ENCODE results near the gene TEK.

The TEK gene

DNA sequence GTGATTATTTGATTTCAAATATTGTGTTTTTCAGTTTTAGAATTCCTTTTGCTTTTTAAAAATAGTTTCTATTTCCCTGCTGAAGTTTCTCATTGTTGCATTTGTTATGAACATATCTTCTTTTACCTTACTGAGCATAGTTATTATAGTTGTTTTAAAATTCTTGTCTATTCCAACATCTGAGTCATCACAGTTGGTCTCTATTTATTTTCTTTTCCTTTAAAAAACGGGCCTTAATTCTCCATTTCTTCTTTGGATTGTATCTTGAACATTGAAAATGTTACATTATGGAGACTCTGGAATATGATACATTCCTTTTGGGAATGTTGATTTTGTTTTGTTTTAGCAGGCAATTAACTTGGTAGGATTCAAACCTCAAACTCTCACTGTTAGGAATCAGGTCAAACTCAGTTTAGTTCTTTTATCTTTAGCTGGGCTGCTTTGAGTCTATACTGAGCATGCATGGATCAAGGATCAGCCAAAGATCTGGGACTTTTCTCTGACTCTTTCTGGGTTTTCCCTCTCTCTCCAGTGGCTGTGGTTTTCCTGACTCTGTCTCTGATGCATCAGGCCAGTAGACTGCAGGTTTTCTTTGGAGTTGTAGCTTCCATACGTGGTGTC lies 70.3 kb downstream of the TEK start:
- H3K27ac ChIP-seq (ENCODE audit: low read depth, low read length) = no peak overlapping the region
- no peaks in the 10 kb centered on the region for H3K27me3 ChIP-seq (ENCODE audit: control insufficient read depth, insufficient read depth, low read length)
- H3K36me3 ChIP-seq (ENCODE audit: control insufficient read depth, insufficient read depth, low read length) = no peaks in the 10 kb centered on the region
- H3K4me3 ChIP-seq (ENCODE audit: low read depth, low read length) = no peak overlapping the region
- no peaks in the 10 kb centered on the region for H3K4me1 ChIP-seq (ENCODE audit: control insufficient read depth, insufficient read depth, low read length)
- no peak overlapping the region for H3K9ac ChIP-seq (ENCODE audit: low read depth, low read length)
- H3K9me3 ChIP-seq (ENCODE audit: control insufficient read depth, insufficient read depth, low read length) = no peaks in the 10 kb centered on the region

- Histone ChIP-seq H3K4me3 (ENCODE audit: low read depth, low read length) (no peak overlapping the region), H3K9me3 (ENCODE audit: control insufficient read depth, insufficient read depth, low read length) (no peaks in the 10 kb centered on the region), H3K9ac (ENCODE audit: low read depth, low read length) (no peak overlapping the region), H3K4me1 (ENCODE audit: control insufficient read depth, insufficient read depth, low read length) (no peaks in the 10 kb centered on the region), H3K27ac (ENCODE audit: low read depth, low read length) (no peak overlapping the region), H3K36me3 (ENCODE audit: control insufficient read depth, insufficient read depth, low read length) (no peaks in the 10 kb centered on the region), H3K27me3 (ENCODE audit: control insufficient read depth, insufficient read depth, low read length) (no peaks in the 10 kb centered on the region)
These were observed 72.4 kb downstream of the TEK start for GRCh38 chr9:27181381-27181780.

DNA sequence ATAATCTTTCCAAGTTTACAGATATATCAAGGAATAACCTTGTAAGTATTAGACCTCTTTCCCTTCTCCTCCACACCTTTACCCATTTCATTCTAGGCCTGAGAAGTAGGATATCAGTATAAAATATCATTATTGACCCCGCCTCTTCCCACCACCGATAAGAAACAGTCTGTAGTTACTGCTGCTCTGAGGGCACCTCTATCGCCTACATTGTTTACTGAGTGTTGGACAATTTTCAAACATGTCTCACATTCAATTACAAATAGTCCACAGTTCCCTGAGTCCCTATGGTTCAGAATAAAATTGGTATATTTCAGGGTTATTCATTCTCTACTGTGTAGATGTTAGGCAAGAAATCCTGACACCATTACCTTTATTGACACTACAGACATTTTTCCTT lies 73.4 kb downstream of the TEK start:
- Histone ChIP-seq H3K27ac (ENCODE audit: low read depth, low read length) (no peak overlapping the region), H3K4me1 (ENCODE audit: control insufficient read depth, insufficient read depth, low read length) (no peaks in the 10 kb centered on the region), H3K4me3 (ENCODE audit: low read depth, low read length) (no peak overlapping the region), H3K27me3 (ENCODE audit: control insufficient read depth, insufficient read depth, low read length) (no peaks in the 10 kb centered on the region), H3K9ac (ENCODE audit: low read depth, low read length) (no peak overlapping the region), H3K36me3 (ENCODE audit: control insufficient read depth, insufficient read depth, low read length) (no peaks in the 10 kb centered on the region), H3K9me3 (ENCODE audit: control insufficient read depth, insufficient read depth, low read length) (no peaks in the 10 kb centered on the region)

DNA sequence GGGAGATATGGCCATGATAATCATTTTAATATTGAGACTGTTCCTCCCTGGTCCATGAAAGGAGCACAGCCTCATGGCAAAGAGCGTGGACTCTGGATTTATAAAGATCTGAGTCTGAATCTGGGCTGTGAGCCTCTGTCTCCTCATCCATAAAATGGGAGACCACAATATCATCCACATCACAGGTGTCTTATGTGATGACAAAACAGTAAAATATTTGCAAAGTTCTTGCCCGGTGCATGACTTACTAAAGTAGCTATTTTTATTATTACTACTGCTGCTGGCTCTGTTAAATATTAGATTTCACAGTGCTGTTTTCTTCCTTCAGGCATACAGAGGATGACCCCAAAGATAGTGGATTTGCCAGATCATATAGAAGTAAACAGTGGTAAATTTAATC lies 74.1 kb downstream of the TEK start:
- Histone ChIP-seq H3K27me3 (ENCODE audit: control insufficient read depth, insufficient read depth, low read length) (no peaks in the 10 kb centered on the region), H3K9me3 (ENCODE audit: control insufficient read depth, insufficient read depth, low read length) (no peaks in the 10 kb centered on the region), H3K27ac (ENCODE audit: low read depth, low read length) (no peak overlapping the region), H3K4me1 (ENCODE audit: control insufficient read depth, insufficient read depth, low read length) (no peaks in the 10 kb centered on the region), H3K9ac (ENCODE audit: low read depth, low read length) (no peak overlapping the region), H3K36me3 (ENCODE audit: control insufficient read depth, insufficient read depth, low read length) (no peaks in the 10 kb centered on the region), H3K4me3 (ENCODE audit: low read depth, low read length) (no peak overlapping the region)

GRCh38 chr9:27183701-27184100 lies 74.7 kb downstream of the TEK start:
- Histone ChIP-seq H3K4me3 (ENCODE audit: low read depth, low read length) (no peak overlapping the region), H3K27ac (ENCODE audit: low read depth, low read length) (no peak overlapping the region), H3K27me3 (ENCODE audit: control insufficient read depth, insufficient read depth, low read length) (no peaks in the 10 kb centered on the region), H3K9me3 (ENCODE audit: control insufficient read depth, insufficient read depth, low read length) (no peaks in the 10 kb centered on the region), H3K36me3 (ENCODE audit: control insufficient read depth, insufficient read depth, low read length) (no peaks in the 10 kb centered on the region), H3K4me1 (ENCODE audit: control insufficient read depth, insufficient read depth, low read length) (no peaks in the 10 kb centered on the region), H3K9ac (ENCODE audit: low read depth, low read length) (no peak overlapping the region)

- no peaks in the 10 kb centered on the region for H3K36me3 ChIP-seq (ENCODE audit: control insufficient read depth, insufficient read depth, low read length)
- H3K4me1 ChIP-seq (ENCODE audit: control insufficient read depth, insufficient read depth, low read length) = no peaks in the 10 kb centered on the region
- H3K27me3 ChIP-seq (ENCODE audit: control insufficient read depth, insufficient read depth, low read length) = no peaks in the 10 kb centered on the region
- no peak overlapping the region for H3K9ac ChIP-seq (ENCODE audit: low read depth, low read length)
- no peak overlapping the region for H3K4me3 ChIP-seq (ENCODE audit: low read depth, low read length)
- H3K9me3 ChIP-seq (ENCODE audit: control insufficient read depth, insufficient read depth, low read length) = no peaks in the 10 kb centered on the region
- H3K27ac ChIP-seq (ENCODE audit: low read depth, low read length) = no peak overlapping the region
These were observed 75.7 kb downstream of the TEK start for GRCh38 chr9:27184556-27185351.

- no peak overlapping the region for H3K4me3 ChIP-seq (ENCODE audit: low read depth, low read length)
- H3K27ac ChIP-seq (ENCODE audit: low read depth, low read length) = no peak overlapping the region
- no peaks in the 10 kb centered on the region for H3K36me3 ChIP-seq (ENCODE audit: control insufficient read depth, insufficient read depth, low read length)
- no peak overlapping the region for H3K9ac ChIP-seq (ENCODE audit: low read depth, low read length)
- no peaks in the 10 kb centered on the region for H3K27me3 ChIP-seq (ENCODE audit: control insufficient read depth, insufficient read depth, low read length)
- no peaks in the 10 kb centered on the region for H3K4me1 ChIP-seq (ENCODE audit: control insufficient read depth, insufficient read depth, low read length)
- no peaks in the 10 kb centered on the region for H3K9me3 ChIP-seq (ENCODE audit: control insufficient read depth, insufficient read depth, low read length)
These were observed 79.4 kb downstream of the TEK start for GRCh38 chr9:27188426-27188825.

GRCh38 chr9:27189426-27189825 lies 80.4 kb downstream of the TEK start:
- Histone ChIP-seq H3K9ac (ENCODE audit: low read depth, low read length) (no peak overlapping the region), H3K4me3 (ENCODE audit: low read depth, low read length) (no peak overlapping the region), H3K27me3 (ENCODE audit: control insufficient read depth, insufficient read depth, low read length) (no peaks in the 10 kb centered on the region), H3K4me1 (ENCODE audit: control insufficient read depth, insufficient read depth, low read length) (no peaks in the 10 kb centered on the region), H3K27ac (ENCODE audit: low read depth, low read length) (no peak overlapping the region), H3K36me3 (ENCODE audit: control insufficient read depth, insufficient read depth, low read length) (no peaks in the 10 kb centered on the region), H3K9me3 (ENCODE audit: control insufficient read depth, insufficient read depth, low read length) (no peaks in the 10 kb centered on the region)

DNA sequence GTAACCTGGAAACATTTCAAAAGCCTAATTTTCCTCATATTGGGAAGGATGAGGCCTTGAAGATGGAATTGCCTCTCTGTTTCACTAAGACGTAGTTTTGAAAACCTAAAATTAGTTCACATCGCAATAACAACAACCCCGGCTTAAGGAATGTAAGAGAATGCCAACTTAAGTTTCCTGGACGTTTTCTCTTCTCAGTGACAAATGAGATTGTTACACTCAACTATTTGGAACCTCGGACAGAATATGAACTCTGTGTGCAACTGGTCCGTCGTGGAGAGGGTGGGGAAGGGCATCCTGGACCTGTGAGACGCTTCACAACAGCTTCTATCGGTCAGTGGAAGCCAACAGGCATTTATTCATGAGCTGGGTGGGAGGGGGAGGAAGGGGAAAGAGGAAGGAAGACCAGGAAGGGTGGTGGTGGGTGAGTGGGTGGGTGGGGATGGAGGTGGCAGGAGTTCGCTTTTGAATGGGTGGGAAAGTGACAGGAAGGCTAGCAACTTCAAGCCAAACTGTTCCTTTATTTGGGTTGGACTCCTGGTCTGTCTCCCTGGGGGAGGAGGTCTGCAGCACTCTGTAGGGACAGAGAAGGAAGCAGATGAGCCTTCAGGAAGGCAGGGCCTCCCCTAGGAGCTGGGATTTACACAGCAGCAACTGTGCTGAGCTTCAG lies 83.4 kb downstream of the TEK start:
- no peaks in the 10 kb centered on the region for H3K4me1 ChIP-seq (ENCODE audit: control insufficient read depth, insufficient read depth, low read length)
- no peak overlapping the region for H3K4me3 ChIP-seq (ENCODE audit: low read depth, low read length)
- no peak overlapping the region for H3K9ac ChIP-seq (ENCODE audit: low read depth, low read length)
- no peaks in the 10 kb centered on the region for H3K27me3 ChIP-seq (ENCODE audit: control insufficient read depth, insufficient read depth, low read length)
- H3K36me3 ChIP-seq (ENCODE audit: control insufficient read depth, insufficient read depth, low read length) = no peaks in the 10 kb centered on the region
- H3K27ac ChIP-seq (ENCODE audit: low read depth, low read length) = no peak overlapping the region
- H3K9me3 ChIP-seq (ENCODE audit: control insufficient read depth, insufficient read depth, low read length) = no peaks in the 10 kb centered on the region

GRCh38 chr9:27193886-27194285 lies 84.9 kb downstream of the TEK start:
- Histone ChIP-seq H3K36me3 (ENCODE audit: control insufficient read depth, insufficient read depth, low read length) (no peaks in the 10 kb centered on the region), H3K27me3 (ENCODE audit: control insufficient read depth, insufficient read depth, low read length) (no peaks in the 10 kb centered on the region), H3K27ac (ENCODE audit: low read depth, low read length) (no peak overlapping the region), H3K9me3 (ENCODE audit: control insufficient read depth, insufficient read depth, low read length) (no peaks in the 10 kb centered on the region), H3K9ac (ENCODE audit: low read depth, low read length) (no peak overlapping the region), H3K4me3 (ENCODE audit: low read depth, low read length) (no peak overlapping the region), H3K4me1 (ENCODE audit: control insufficient read depth, insufficient read depth, low read length) (no peaks in the 10 kb centered on the region)

DNA sequence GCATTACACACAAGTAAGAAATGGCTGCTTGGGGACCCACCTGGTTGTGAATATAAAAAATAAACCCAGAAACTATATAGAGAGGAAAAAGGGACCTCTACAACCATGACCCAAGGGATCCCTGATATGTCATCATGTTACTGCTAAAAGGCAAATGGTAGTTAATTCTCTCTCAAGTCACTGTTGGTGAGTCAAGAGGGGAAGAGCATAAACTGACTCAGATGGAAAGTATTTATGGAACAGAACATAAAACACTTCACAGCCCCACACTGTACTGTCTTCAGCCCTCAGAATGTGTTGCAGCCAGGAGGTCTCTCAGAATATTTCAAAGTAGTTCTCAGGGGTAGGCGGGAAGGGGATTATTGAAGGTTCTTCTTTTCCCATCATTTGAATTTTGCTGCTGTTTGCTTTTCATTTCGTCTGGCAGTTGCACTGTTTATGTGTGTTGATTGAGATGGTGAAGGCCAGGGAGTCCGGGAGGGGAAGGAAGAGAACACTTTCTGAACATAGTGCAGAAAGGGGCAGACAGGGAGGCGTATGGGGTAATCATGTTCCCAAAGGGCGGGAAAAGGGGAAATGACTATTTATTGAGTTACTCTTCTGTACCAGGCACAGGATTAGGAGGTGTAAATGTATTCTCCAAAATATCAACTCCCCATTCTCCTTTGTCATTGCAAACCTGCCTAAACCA lies 85.5 kb downstream of the TEK start:
- H3K36me3 ChIP-seq (ENCODE audit: control insufficient read depth, insufficient read depth, low read length) = no peaks in the 10 kb centered on the region
- no peaks in the 10 kb centered on the region for H3K27me3 ChIP-seq (ENCODE audit: control insufficient read depth, insufficient read depth, low read length)
- no peaks in the 10 kb centered on the region for H3K4me1 ChIP-seq (ENCODE audit: control insufficient read depth, insufficient read depth, low read length)
- no peak overlapping the region for H3K27ac ChIP-seq (ENCODE audit: low read depth, low read length)
- no peak overlapping the region for H3K9ac ChIP-seq (ENCODE audit: low read depth, low read length)
- no peaks in the 10 kb centered on the region for H3K9me3 ChIP-seq (ENCODE audit: control insufficient read depth, insufficient read depth, low read length)
- no peak overlapping the region for H3K4me3 ChIP-seq (ENCODE audit: low read depth, low read length)
